Neural cell (in vitro differentiated cells): ENCODE data around the gene ZFP90. TPM values are rescaled to one million over a fixed set of nuclear protein-coding genes. Genes with fewer than 3 reads are reported as not detected.

ENCODE experiments used
- H2AFZ ChIP-seq: fragments of 200-600, 300-800 bp; sonication (generic), shearing (Covaris generic); 2 replicates; pipeline ENCODE4 v1.6.0; 2014; ENCODE audit warnings: low read depth, mild to moderate bottlenecking, antibody characterized with exemption, low read length, moderate library complexity
- H3F3A ChIP-seq: fragments of 200-600 bp; shearing (Covaris generic); 2 replicates; pipeline ENCODE4 v1.6.1; 2016; ENCODE audit warnings: mild to moderate bottlenecking, moderate library complexity, mixed read lengths, antibody characterized with exemption, low read length; ENCODE audit not compliant: insufficient read depth, poor library complexity, severe bottlenecking
- H3K27ac ChIP-seq: fragments of 200-600, 300-800 bp; sonication (generic), shearing (Covaris generic); 2 replicates; pipeline ENCODE4 v1.5.1; 2014; ENCODE audit warnings: mild to moderate bottlenecking, low read length, moderate library complexity
- H3K27me3 ChIP-seq: fragments of 300-800, 200-600 bp; sonication (generic), shearing (Covaris generic); 2 replicates; pipeline ENCODE4 v1.6.0; 2014; ENCODE audit warnings: mild to moderate bottlenecking, low read depth, low read length, moderate library complexity; ENCODE audit not compliant: insufficient read depth
- H3K36me3 ChIP-seq: fragments of 300-800, 200-600 bp; sonication (generic), shearing (Covaris generic); 2 replicates; pipeline ENCODE4 v1.5.1; 2014; ENCODE audit warnings: mild to moderate bottlenecking, antibody characterized with exemption, low read length, moderate library complexity; ENCODE audit not compliant: insufficient read depth
- H3K4me2 ChIP-seq: fragments of 300-800, 200-600 bp; sonication (generic), shearing (Covaris generic); 2 replicates; pipeline ENCODE4 v1.6.0; 2014; ENCODE audit warnings: mild to moderate bottlenecking, low read length
- H3K4me3 ChIP-seq: fragments of 300-800, 200-600 bp; sonication (generic), shearing (Covaris generic); 2 replicates; pipeline ENCODE4 v1.5.1; 2014; ENCODE audit warnings: mild to moderate bottlenecking, low read length, moderate library complexity
- H3K79me2 ChIP-seq: fragments of 200-600 bp; shearing (Covaris generic); replicated peaks from 2 replicates; pipeline ENCODE4 v1.6.0; 2014; ENCODE audit warnings: mild to moderate bottlenecking, low read length, moderate library complexity; ENCODE audit not compliant: insufficient read depth
- H3K9ac ChIP-seq: fragments of 300-800, 200-600 bp; sonication (generic), shearing (Covaris generic); 2 replicates; pipeline ENCODE4 v1.6.1; 2016; ENCODE audit warnings: mild to moderate bottlenecking, low read length, mixed read lengths
- H3K9me2 ChIP-seq: fragments of 200-600 bp; shearing (Covaris generic); 2 replicates; pipeline ENCODE4 v1.6.1; 2016; ENCODE audit warnings: mild to moderate bottlenecking, low read length, mixed read lengths; ENCODE audit not compliant: insufficient read depth
- H3K9me3 ChIP-seq: fragments of 200-600, 300-800 bp; sonication (generic), shearing (Covaris generic); 2 replicates; pipeline ENCODE4 v1.6.1; 2016; ENCODE audit warnings: mild to moderate bottlenecking, mixed run types, low read length, moderate library complexity, mixed read lengths
- H4K20me1 ChIP-seq: fragments of 200-600 bp; shearing (Covaris generic); 2 replicates; pipeline ENCODE4 v1.6.1; 2016; ENCODE audit warnings: mild to moderate bottlenecking, mixed run types; ENCODE audit not compliant: insufficient read depth
- EP300 ChIP-seq: fragments of 450-650 bp; conservative IDR thresholded peaks from 2 replicates; pipeline ENCODE4 v1.6.1; 2014; ENCODE audit warnings: antibody characterized with exemption, mild to moderate bottlenecking, moderate library complexity; ENCODE audit not compliant: poor library complexity, severe bottlenecking
- EZH2 ChIP-seq: fragments of 200-600, 300-800 bp; shearing (Covaris generic), sonication (generic); IDR thresholded peaks from 2 replicates; pipeline ENCODE4 v1.6.1; 2014; ENCODE audit warnings: antibody characterized with exemption, low read length, borderline replicate concordance, mild to moderate bottlenecking; ENCODE audit not compliant: insufficient read depth, poor library complexity, severe bottlenecking
- MXI1 ChIP-seq: fragments of 450-650 bp; conservative IDR thresholded peaks from 2 replicates; pipeline ENCODE4 v1.6.1; 2014; ENCODE audit warnings: antibody characterized with exemption, mild to moderate bottlenecking; ENCODE audit not compliant: poor library complexity, severe bottlenecking
- POLR2AphosphoS5 ChIP-seq: IDR thresholded peaks from 2 replicates; pipeline ENCODE4 v1.6.1; 2012
- RAD21 ChIP-seq: fragments of 450-650 bp; conservative IDR thresholded peaks from 2 replicates; pipeline ENCODE4 v1.6.1; 2014; ENCODE audit warnings: antibody characterized with exemption, mild to moderate bottlenecking, moderate library complexity
- REST ChIP-seq: IDR thresholded peaks from 2 replicates; pipeline ENCODE4 v1.6.1; 2012; ENCODE audit warnings: borderline replicate concordance
- SMC3 ChIP-seq: fragments of 450-650 bp; conservative IDR thresholded peaks from 2 replicates; pipeline ENCODE4 v1.6.1; 2014; ENCODE audit warnings: antibody characterized with exemption, mild to moderate bottlenecking, moderate library complexity; ENCODE audit not compliant: poor library complexity
- TAF1 ChIP-seq: IDR thresholded peaks from 2 replicates; pipeline ENCODE4 v1.6.1; 2012; ENCODE audit warnings: low read depth
- polyA plus RNA-seq: library from polyadenylated mRNA; depleted of rRNA; stranded (reverse); fragments of >200 nt; gene quantifications from 2 replicates; pipeline ENCODE4 v1.2.3, GENCODE V29; 2014
- TF ChIP-seq, protein P1 (sequence below): fragments of 450-650 bp; IDR thresholded peaks from 2 replicates; pipeline ENCODE4 v1.5.1; 2014; ENCODE audit warnings: antibody characterized with exemption, mild to moderate bottlenecking, moderate library complexity; ENCODE audit not compliant: poor library complexity, severe bottlenecking

ZFP90 gene
- polyA plus RNA-seq, 1 donor from 2014 or later, result 73.6 TPM

GRCh38 chr16:68524069-68524820 is 14.8 kb upstream of the ZFP90 start:
- Histone ChIP-seq H3K27ac (no peak overlapping the region), H3K9ac (no peak overlapping the region), H2AFZ (no peak overlapping the region), H3K9me3 (no peaks in the 10 kb centered on the region), H3K79me2 (no peaks in the 10 kb centered on the region), H3K36me3 (no peaks in the 10 kb centered on the region), H3K9me2 (no peaks in the 10 kb centered on the region), H3F3A (no peaks in the 10 kb centered on the region), H3K27me3 (no peaks in the 10 kb centered on the region), H3K4me3 (no peak overlapping the region), H3K4me2 (no peak overlapping the region), H4K20me1 (no peaks in the 10 kb centered on the region)
- TF ChIP-seq POLR2AphosphoS5, result no peak
- no peak for TF ChIP-seq REST
- TF ChIP-seq TAF1, result no peak
- no peak for TF ChIP-seq EZH2
- TF ChIP-seq, protein P1, sequence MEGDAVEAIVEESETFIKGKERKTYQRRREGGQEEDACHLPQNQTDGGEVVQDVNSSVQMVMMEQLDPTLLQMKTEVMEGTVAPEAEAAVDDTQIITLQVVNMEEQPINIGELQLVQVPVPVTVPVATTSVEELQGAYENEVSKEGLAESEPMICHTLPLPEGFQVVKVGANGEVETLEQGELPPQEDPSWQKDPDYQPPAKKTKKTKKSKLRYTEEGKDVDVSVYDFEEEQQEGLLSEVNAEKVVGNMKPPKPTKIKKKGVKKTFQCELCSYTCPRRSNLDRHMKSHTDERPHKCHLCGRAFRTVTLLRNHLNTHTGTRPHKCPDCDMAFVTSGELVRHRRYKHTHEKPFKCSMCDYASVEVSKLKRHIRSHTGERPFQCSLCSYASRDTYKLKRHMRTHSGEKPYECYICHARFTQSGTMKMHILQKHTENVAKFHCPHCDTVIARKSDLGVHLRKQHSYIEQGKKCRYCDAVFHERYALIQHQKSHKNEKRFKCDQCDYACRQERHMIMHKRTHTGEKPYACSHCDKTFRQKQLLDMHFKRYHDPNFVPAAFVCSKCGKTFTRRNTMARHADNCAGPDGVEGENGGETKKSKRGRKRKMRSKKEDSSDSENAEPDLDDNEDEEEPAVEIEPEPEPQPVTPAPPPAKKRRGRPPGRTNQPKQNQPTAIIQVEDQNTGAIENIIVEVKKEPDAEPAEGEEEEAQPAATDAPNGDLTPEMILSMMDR, result no peak
- TF ChIP-seq SMC3, result no peak
- no peak for TF ChIP-seq RAD21
- no peak for TF ChIP-seq MXI1
- TF ChIP-seq EP300, result no peak

- no peak overlapping the region for H3K4me2 ChIP-seq
- no peaks in the 10 kb centered on the region for H3K36me3 ChIP-seq
- no peaks in the 10 kb centered on the region for H3K9me3 ChIP-seq
- H3K9ac ChIP-seq, result no peak overlapping the region
- H3K4me3 ChIP-seq, result no peak overlapping the region
- TF ChIP-seq RAD21, result no peak
- TF ChIP-seq EP300, result no peak
- TF ChIP-seq REST, result no peak
- no peak for TF ChIP-seq SMC3
- TF ChIP-seq EZH2, result no peak
- H3F3A ChIP-seq, result no peaks in the 10 kb centered on the region
- no peaks in the 10 kb centered on the region for H3K9me2 ChIP-seq
- no peak overlapping the region for H2AFZ ChIP-seq
- H3K27me3 ChIP-seq, result no peaks in the 10 kb centered on the region
- H3K79me2 ChIP-seq, result no peaks in the 10 kb centered on the region
- H4K20me1 ChIP-seq, result no peaks in the 10 kb centered on the region
- H3K27ac ChIP-seq, result no peak overlapping the region
Observed at GRCh38 chr16:68526143-68526781, 12.8 kb upstream of the ZFP90 start.
